ENCODE measurements around the gene TFAP2A.

DNA sequence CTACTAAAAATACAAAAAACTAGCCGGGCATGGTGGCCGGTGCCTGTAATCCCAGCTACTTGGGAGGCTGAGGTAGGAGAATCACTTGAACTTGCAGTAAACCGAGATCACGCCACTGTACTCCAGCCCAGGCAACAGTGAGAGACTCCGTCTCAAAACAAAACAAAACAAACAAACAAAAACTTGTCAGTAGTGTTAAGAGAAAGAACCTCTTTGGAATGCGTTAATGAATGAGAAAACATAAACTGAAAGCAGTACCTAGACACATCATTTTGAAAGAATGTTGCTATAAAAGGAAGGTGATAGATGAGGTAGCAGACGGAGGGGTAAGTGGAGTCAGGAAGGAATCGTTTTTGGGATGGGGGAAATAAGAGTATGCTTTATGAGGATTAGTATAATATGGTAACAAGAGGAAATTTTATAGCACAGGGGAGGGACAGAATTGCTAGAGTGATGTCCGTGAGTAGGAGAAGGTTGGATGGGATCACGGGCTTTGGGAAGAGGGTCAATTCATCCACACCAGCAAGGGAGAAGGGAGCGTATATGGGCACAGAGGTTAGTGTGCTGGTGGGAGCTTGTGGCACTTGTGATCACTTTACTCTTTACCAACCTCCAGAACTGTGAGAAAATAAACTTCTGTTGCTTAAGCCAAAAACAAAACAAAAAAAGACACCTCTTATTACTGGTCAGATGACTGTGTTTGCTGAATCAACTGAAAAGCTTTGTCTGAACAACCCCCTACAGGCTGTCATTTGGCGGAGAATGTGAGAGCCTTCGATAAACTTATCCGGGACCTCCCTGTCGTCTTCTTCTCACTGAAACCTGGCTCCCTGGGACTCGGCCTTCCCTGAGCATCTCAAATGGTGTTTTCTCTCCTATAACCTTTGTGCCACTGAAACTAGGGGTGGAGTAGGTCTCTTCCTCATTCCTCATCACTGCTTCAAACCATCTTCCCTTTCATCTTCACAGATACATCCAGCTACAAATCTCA, 48.9 kb upstream of the TFAP2A start:
- TF ChIP-seq CTCF (IDR thresholded peaks at IDR 0.05; ENCODE audit: poor library complexity, severe bottlenecking): no peak
- no peak for TF ChIP-seq EP300 (conservative IDR thresholded peaks at IDR 0.05; ENCODE audit: poor library complexity, severe bottlenecking)

Measured in neural cell (in vitro differentiated cells).